ENCODE measurements around the gene NENF.

The NENF gene

GRCh38 chr1:212402666-212403321 lies 29.9 kb upstream of the NENF start:
- TF ChIP-seq OSR1 (CRISPR knock-in tag; IDR thresholded peaks at IDR 0.05) (no peak), ARNTL (CRISPR knock-in tag; IDR thresholded peaks at IDR 0.05; ENCODE audit: borderline replicate concordance, low read depth) (no peak), TOX (CRISPR knock-in tag; IDR thresholded peaks at IDR 0.05; ENCODE audit: borderline replicate concordance) (no peak), PATZ1 (CRISPR knock-in tag; IDR thresholded peaks at IDR 0.05; ENCODE audit: borderline replicate concordance) (no peak), TCF4 (CRISPR knock-in tag; IDR thresholded peaks at IDR 0.05; ENCODE audit: borderline replicate concordance) (no peak)

GRCh38 chr1:212410231-212410820 lies 22.4 kb upstream of the NENF start:
- TF ChIP-seq TCF4 (CRISPR knock-in tag; IDR thresholded peaks at IDR 0.05; ENCODE audit: borderline replicate concordance), result no peak
- no peak for TF ChIP-seq ZFP30 (CRISPR knock-in tag; IDR thresholded peaks at IDR 0.05)
- no peak for TF ChIP-seq BACH2 (CRISPR knock-in tag; IDR thresholded peaks at IDR 0.05; ENCODE audit: borderline replicate concordance)
- no peak for TF ChIP-seq RARB (CRISPR knock-in tag; IDR thresholded peaks at IDR 0.05)
- no peak for TF ChIP-seq POU6F1 (CRISPR knock-in tag; IDR thresholded peaks at IDR 0.05; ENCODE audit: borderline replicate concordance, low read depth)
- no peak for TF ChIP-seq CSDC2 (CRISPR knock-in tag; IDR thresholded peaks at IDR 0.05)
- TF ChIP-seq TSHZ2 (CRISPR knock-in tag; IDR thresholded peaks at IDR 0.05), result no peak
- TF ChIP-seq GLIS3 (CRISPR knock-in tag; IDR thresholded peaks at IDR 0.05), result no peak
- no peak for TF ChIP-seq ZNF8 (CRISPR knock-in tag; IDR thresholded peaks at IDR 0.05)
- no peak for TF ChIP-seq ESRRG (CRISPR knock-in tag; IDR thresholded peaks at IDR 0.05)
- no peak for TF ChIP-seq ZNF565 (CRISPR knock-in tag; conservative IDR thresholded peaks at IDR 0.05; ENCODE audit: low read depth)
- TF ChIP-seq ISL1 (CRISPR knock-in tag; IDR thresholded peaks at IDR 0.05), result no peak
- no peak for TF ChIP-seq CSRNP3 (CRISPR knock-in tag; IDR thresholded peaks at IDR 0.05)
- ATAC-seq, result no peak

More at GRCh38 chr1:212402666-212403321, 29.9 kb upstream of the NENF start:
- no peak for ATAC-seq

GRCh38 chr1:212412374-212412773 lies 20.3 kb upstream of the NENF start:
- ATAC-seq, result no peak
- TF ChIP-seq ISL1 (CRISPR knock-in tag; IDR thresholded peaks at IDR 0.05) (no peak), ARNTL (CRISPR knock-in tag; IDR thresholded peaks at IDR 0.05; ENCODE audit: borderline replicate concordance, low read depth) (no peak), ESRRG (CRISPR knock-in tag; IDR thresholded peaks at IDR 0.05) (no peak), TSHZ2 (CRISPR knock-in tag; IDR thresholded peaks at IDR 0.05) (no peak), CSDC2 (CRISPR knock-in tag; IDR thresholded peaks at IDR 0.05) (no peak), PATZ1 (CRISPR knock-in tag; IDR thresholded peaks at IDR 0.05; ENCODE audit: borderline replicate concordance) (no peak), ZFP3 (CRISPR knock-in tag; IDR thresholded peaks at IDR 0.05) (no peak)
